HL-60 (cell line): ENCODE measurements around the gene AXL.
"Not testable (repeated sequence)": the region's sequence is repeated elsewhere in the genome, so short reads cannot be mapped to it uniquely, and the experiment has no call there.

Source experiments
- DNase-seq, 2 experiments: peaks; one replicate each; pipeline ENCODE4 v3.0.0-alpha.2; 2010 to 2020; ENCODE audit warnings: low read depth in 1 of 2, low spot score in 1 of 2
- H3K27ac ChIP-seq: fragments of 250-450 bp; sonication (Bioruptor Pico); replicated peaks from 2 replicates; pipeline ENCODE4 v1.5.1; 2020; ENCODE audit warnings: mild to moderate bottlenecking, moderate library complexity
- H3K27me3 ChIP-seq: fragments of 250-450 bp; sonication (Bioruptor Pico); 2 replicates; pipeline ENCODE4 v1.5.1; 2021; ENCODE audit warnings: mild to moderate bottlenecking, moderate library complexity; ENCODE audit not compliant: insufficient read depth, poor library complexity, severe bottlenecking
- H3K4me3 ChIP-seq: replicated peaks from 2 replicates; pipeline ENCODE4 v1.5.1; 2011; ENCODE audit warnings: mild to moderate bottlenecking, control low read depth, low read length; ENCODE audit not compliant: insufficient read depth
- CTCF ChIP-seq: IDR thresholded peaks from one replicate; pipeline ENCODE4 v1.5.1; 2011; ENCODE audit warnings: low read length, control low read depth, inconsistent platforms; ENCODE audit not compliant: insufficient read depth
- GABPA ChIP-seq: IDR thresholded peaks from 2 replicates; pipeline ENCODE4 v1.6.1; 2012; ENCODE audit warnings: low read depth
- POLR2AphosphoS5 ChIP-seq: IDR thresholded peaks from 2 replicates; pipeline ENCODE4 v1.6.1; 2012; ENCODE audit warnings: low read depth
- REST ChIP-seq: IDR thresholded peaks from 2 replicates; pipeline ENCODE4 v1.6.1; 2012; ENCODE audit warnings: low read depth; ENCODE audit not compliant: insufficient replicate concordance
- SPI1 ChIP-seq: IDR thresholded peaks from 2 replicates; pipeline ENCODE4 v1.6.1; 2012; ENCODE audit warnings: low read depth, mild to moderate bottlenecking, borderline replicate concordance

Gene AXL

GRCh38 chr19:41278478-41278877 lies 59.5 kb downstream of the AXL start:
- Histone ChIP-seq H3K27ac (no peak overlapping the region), H3K27me3 (no peaks in the 10 kb centered on the region), H3K4me3 (no peak overlapping the region)
- no peak for TF ChIP-seq POLR2AphosphoS5
- TF ChIP-seq SPI1: no peak
- TF ChIP-seq REST: no peak
- no peak for TF ChIP-seq CTCF
- TF ChIP-seq GABPA: no peak
- no peak for DNase-seq

GRCh38 chr19:41288673-41289530 lies 69.9 kb downstream of the AXL start:
- Histone ChIP-seq H3K27me3 (no peaks in the 10 kb centered on the region), H3K4me3 (no peak overlapping the region), H3K27ac (no peak overlapping the region)
- no peak for TF ChIP-seq CTCF
- no peak for TF ChIP-seq POLR2AphosphoS5
- no peak for TF ChIP-seq GABPA
- TF ChIP-seq REST: no peak
- DNase-seq: no peak

- not testable (repeated sequence) for H3K27me3 ChIP-seq, DNase-seq, H3K4me3 ChIP-seq, H3K27ac ChIP-seq
- peak; percentile 57 for TF ChIP-seq REST
These were observed 70.8 kb downstream of the AXL start for GRCh38 chr19:41289814-41290213.
